Stomach (tissue), 9 donors: ENCODE measurements around the gene SLC51B. TPM values are rescaled to one million over a fixed set of nuclear protein-coding genes. Genes with fewer than 3 reads are reported as not detected.
A peak's percentile ranks its signal among the peaks of the same experiment; 100 is the strongest.

Experiments used
- DNase-seq, 2 donors: peaks; one replicate each; pipeline versions ENCODE4 v3.0.0 to v3.0.0-alpha.2; 2013 to 2019
- H3K27ac ChIP-seq, 5 donors: fragments of 200-600 bp in 4 of 5; sonication (generic) in 4 of 5; one replicate each; pipeline ENCODE4 v1.5.1; 2013 to 2019; ENCODE audit warnings: mild to moderate bottlenecking in 1 of 5, moderate library complexity in 1 of 5
- H3K27me3 ChIP-seq, 3 donors: fragments of 200-600 bp; sonication (generic); one replicate each; pipeline ENCODE4 v1.5.1; 2017 to 2019; ENCODE audit warnings: mixed run types in 1 of 3
- H3K36me3 ChIP-seq, 4 donors: fragments of 200-600 bp; sonication (generic); 1 replicate in 3 of 4; 2 replicates in 1 of 4; pipeline ENCODE4 v1.5.1; 2016 to 2019
- H3K4me1 ChIP-seq, 4 donors: fragments of 200-600 bp; sonication (generic); one replicate each; pipeline ENCODE4 v1.5.1; 2016 to 2019
- H3K4me3 ChIP-seq, 4 donors: fragments of 200-600 bp; sonication (generic) in 3 of 4; one replicate each; pipeline ENCODE4 v1.5.1; 2016 to 2019; ENCODE audit warnings: mild to moderate bottlenecking in 1 of 4
- H3K9me3 ChIP-seq, 4 donors: fragments of 200-600 bp; sonication (generic); one replicate each; pipeline ENCODE4 v1.5.1; 2016 to 2019
- CTCF ChIP-seq, 7 experiments: fragments of 450-650 bp in 4 of 7; fragments of 200-600 bp in 3 of 7; sonication (generic) in 3 of 7; IDR thresholded peaks; one replicate each; pipeline ENCODE4 v1.5.1; 2016 to 2019; ENCODE audit warnings: antibody characterized with exemption in 7 of 7, control low read depth in 2 of 7, mild to moderate bottlenecking in 1 of 7
- EP300 ChIP-seq: sonication (generic); formaldehyde crosslinking; IDR thresholded peaks from one replicate; pipeline ENCODE4 v1.6.1; 2017; ENCODE audit warnings: antibody characterized with exemption
- POLR2A ChIP-seq, 4 donors: fragments of 450-650 bp; IDR thresholded peaks; one replicate each; pipeline ENCODE4 v1.6.1; 2016; ENCODE audit warnings: antibody characterized with exemption in 4 of 4, control low read depth in 2 of 4, mild to moderate bottlenecking in 1 of 4, moderate library complexity in 1 of 4
- POLR2AphosphoS5 ChIP-seq, 3 donors: sonication (generic); formaldehyde crosslinking; IDR thresholded peaks; one replicate each; pipeline ENCODE4 v1.6.1; 2016; ENCODE audit warnings: antibody characterized with exemption in 3 of 3
- WGBS, 5 donors: extraction: QIAGEN DNeasy Blood & Tissue Kit in 3 of 5; methylation state at CpG; one replicate each; pipeline versions ENCODE4 v1.1.5 to v1.1.7; 2013 to 2018; 5-methylcytosine and 5-hydroxymethylcytosine counted together
- intact Hi-C: fragments of 100-400 bp; cut with DNase I; formaldehyde crosslinking; loops from one replicate; pipeline ENCODE4 v1.15.1; 2023; ENCODE audit warnings: low total_unique reads
- polyA plus RNA-seq, 3 donors: library from polyadenylated mRNA; stranded (reverse); fragments of 200-250 nt; gene quantifications; one replicate each; pipeline ENCODE4 v1.2.3, GENCODE V29; 2013
- total RNA-seq, 5 donors: library from RNA; depleted of rRNA; stranded (reverse); fragments of >200 nt; gene quantifications; one replicate each; pipeline versions ENCODE4 v1.1.0 to v1.2.3, GENCODE V29; 2014 to 2016
- donor health status: healthy with polysubstance abuse.
- donor health status: Bipolar disorder and iron deficiency.
- donor health status: healthy.

The SLC51B gene
- total and polyA plus RNA-seq, 8 donors = 0.38 to 19.7 (median 0.62) TPM; not detected in 5

GRCh38 chr15:65081270-65081669 lies 36.1 kb downstream of the SLC51B start:
- TF ChIP-seq CTCF (IDR thresholded peaks at IDR 0.05) (no peak), POLR2AphosphoS5 (IDR thresholded peaks at IDR 0.05) (no peak), POLR2A (IDR thresholded peaks at IDR 0.05) (no peak), EP300 (no peak)
- Histone ChIP-seq H3K36me3 (no peaks in the 10 kb centered on the region), H3K4me3 (no peak overlapping the region), H3K27me3 (peaks cover 0 to 62% (median 15%) of the 10 kb centered on the region in 3 donors), H3K9me3 (no peaks in the 10 kb centered on the region), H3K4me1 (peaks cover 4 to 45% (median 26%) of the 10 kb centered on the region in 4 donors), H3K27ac (no peak overlapping the region)
- 53 to 63% (median 54%) methylated on average over 6 of the region's 6 CpGs for WGBS, 5 donors
- intact Hi-C loops = loop anchor here (10.0 kb wide), 1 partner anchor 46 kb away; no protein-coding TSS in a partner anchor
- DNase-seq = no peak

GRCh38 chr15:65081758-65082157 lies 36.6 kb downstream of the SLC51B start:
- Histone ChIP-seq H3K9me3 (no peaks in the 10 kb centered on the region), H3K4me1 (peaks cover 4 to 45% (median 26%) of the 10 kb centered on the region in 4 donors), H3K36me3 (no peaks in the 10 kb centered on the region), H3K27me3 (peaks cover 0 to 57% (median 13%) of the 10 kb centered on the region in 3 donors), H3K27ac (no peak overlapping the region), H3K4me3 (no peak overlapping the region)
- DNase-seq = no peak
- TF ChIP-seq EP300 = no peak
- no peak for TF ChIP-seq POLR2A (IDR thresholded peaks at IDR 0.05)
- no peak for TF ChIP-seq POLR2AphosphoS5 (IDR thresholded peaks at IDR 0.05)
- TF ChIP-seq CTCF (IDR thresholded peaks at IDR 0.05) = no peak
- intact Hi-C loops = loop anchor here (10.0 kb wide), 1 partner anchor 47 kb away; no protein-coding TSS in a partner anchor
- WGBS, 5 donors = 76 to 93% (median 84%) methylated on average over 4 to 5 of the region's 5 CpGs

- intact Hi-C loops = loop anchor here (10.0 kb wide), 1 partner anchor 48 kb away; no protein-coding TSS in a partner anchor
- H3K36me3 ChIP-seq = no peaks in the 10 kb centered on the region
- H3K9me3 ChIP-seq = no peaks in the 10 kb centered on the region
- H3K27me3 ChIP-seq = peaks cover 0 to 51% (median 6%) of the 10 kb centered on the region in 3 donors
- TF ChIP-seq POLR2A (IDR thresholded peaks at IDR 0.05) = no peak
- no peak for TF ChIP-seq CTCF (IDR thresholded peaks at IDR 0.05)
- TF ChIP-seq POLR2AphosphoS5 (IDR thresholded peaks at IDR 0.05) = no peak
- no peak overlapping the region for H3K4me3 ChIP-seq
- H3K4me1 ChIP-seq = peaks cover 7 to 47% (median 25%) of the 10 kb centered on the region in 4 donors
- DNase-seq = peak in 1 of 2 donors; percentile 62
- H3K27ac ChIP-seq = no peak overlapping the region
- 8 to 31% (median 15%) methylated on average over 7 of the region's 7 CpGs for WGBS, 5 donors
These were observed 37.2 kb downstream of the SLC51B start for GRCh38 chr15:65082303-65082953.

GRCh38 chr15:65083262-65083701 lies 38.1 kb downstream of the SLC51B start:
- DNase-seq = peak in 1 of 2 donors; percentile 76
- Histone ChIP-seq H3K4me3 (no peak overlapping the region), H3K27me3 (peaks cover 0 to 42% (median 0%) of the 10 kb centered on the region in 3 donors), H3K9me3 (no peaks in the 10 kb centered on the region), H3K4me1 (peaks cover 7 to 48% (median 19%) of the 10 kb centered on the region in 4 donors), H3K36me3 (no peaks in the 10 kb centered on the region), H3K27ac (no peak overlapping the region)
- TF ChIP-seq EP300 (no peak), CTCF (IDR thresholded peaks at IDR 0.05) (peak in 1 of 7 experiments; percentile 15)
- 16 to 40% (median 26%) methylated on average over 7 of the region's 7 CpGs for WGBS, 5 donors
- intact Hi-C loops = loop anchor here (10.0 kb wide), 1 partner anchor 48 kb away; no protein-coding TSS in a partner anchor
